HEK293 (cell line): ENCODE measurements around the gene GABRD.
A peak's percentile ranks its signal among the peaks of the same experiment; 100 is the strongest.

Experiments used
- CTCF ChIA-PET: fragments of 350-600 bp; formaldehyde crosslinking; extraction: SDS; loops from one replicate; lab custom pipeline; 2021; ENCODE audit warnings: antibody characterized with exemption; lab: Yijun Ruan, JAX
- POLR2A ChIA-PET: fragments of 300-600 bp; formaldehyde crosslinking; extraction: SDS; loops from one replicate; lab custom pipeline; 2020; ENCODE audit warnings: antibody characterized with exemption, inconsistent platforms; lab: Yijun Ruan, JAX
- H3K27ac ChIP-seq: fragments of 200-500 bp; sonication (Bioruptor generic); 2 replicates; pipeline ENCODE4 v1.5.1; 2014; ENCODE audit warnings: low read depth, low read length, control low read depth, inconsistent platforms; ENCODE audit errors: extremely low read depth
- H3K36me3 ChIP-seq, 2 experiments: fragments of 200-500 bp in 1 of 2; sonication (Bioruptor generic) in 1 of 2; 1 replicate in 1 of 2; 2 replicates in 1 of 2; pipeline ENCODE4 v1.5.1; 2014 to 2017; ENCODE audit warnings: inconsistent platforms in 2 of 2, low read length in 2 of 2; ENCODE audit not compliant: control insufficient read depth in 2 of 2, insufficient read depth in 1 of 2
- H3K4me1 ChIP-seq: fragments of 200-500 bp; sonication (Bioruptor generic); 2 replicates; pipeline ENCODE4 v1.5.1; 2014; ENCODE audit warnings: mild to moderate bottlenecking, low read length, inconsistent platforms; ENCODE audit not compliant: control insufficient read depth, insufficient read depth
- H3K4me3 ChIP-seq: 2 replicates; pipeline ENCODE4 v1.5.1; 2011; ENCODE audit warnings: low read depth, mild to moderate bottlenecking, control low read depth, low read length, moderate library complexity
- H3K9me3 ChIP-seq: fragments of 200-500 bp; sonication (Bioruptor generic); 2 replicates; pipeline ENCODE4 v1.5.1; 2014; ENCODE audit warnings: low read depth, low read length, inconsistent platforms; ENCODE audit not compliant: control insufficient read depth, insufficient read depth
- GFI1B ChIP-seq: fragments of 450-650 bp; formaldehyde crosslinking; IDR thresholded peaks from 2 replicates; pipeline ENCODE4 v1.5.1; 2016; ENCODE audit warnings: missing biosample characterization, missing genetic modification characterization
- GLIS2 ChIP-seq: fragments of 450-650 bp; formaldehyde crosslinking; IDR thresholded peaks from 2 replicates; pipeline ENCODE4 v1.5.1; 2016; ENCODE audit warnings: missing biosample characterization, missing genetic modification characterization
- KLF7 ChIP-seq: fragments of 450-650 bp; formaldehyde crosslinking; IDR thresholded peaks from 2 replicates; pipeline ENCODE4 v1.5.1; 2016; ENCODE audit warnings: missing biosample characterization, missing genetic modification characterization, borderline replicate concordance
- KLF8 ChIP-seq: fragments of 450-650 bp; formaldehyde crosslinking; IDR thresholded peaks from 2 replicates; pipeline ENCODE4 v1.5.1; 2016; ENCODE audit warnings: missing biosample characterization, missing genetic modification characterization
- SP3 ChIP-seq: fragments of 450-650 bp; formaldehyde crosslinking; IDR thresholded peaks from 2 replicates; pipeline ENCODE4 v1.5.1; 2016; ENCODE audit warnings: missing biosample characterization, missing genetic modification characterization
- TRIM28 ChIP-seq: IDR thresholded peaks from 2 replicates; pipeline ENCODE4 v1.6.1; 2011; ENCODE audit warnings: low read length, control low read depth, borderline replicate concordance
- ZBTB7A ChIP-seq: fragments of 450-650 bp; formaldehyde crosslinking; IDR thresholded peaks from 2 replicates; pipeline ENCODE4 v1.5.1; 2016; ENCODE audit warnings: low read depth, missing biosample characterization, missing genetic modification characterization
- ZFHX2 ChIP-seq: fragments of 450-650 bp; formaldehyde crosslinking; conservative IDR thresholded peaks from 2 replicates; pipeline ENCODE4 v1.5.1; 2016; ENCODE audit warnings: missing biosample characterization, missing genetic modification characterization
- ZFP3 ChIP-seq: fragments of 450-650 bp; formaldehyde crosslinking; IDR thresholded peaks from 2 replicates; pipeline ENCODE4 v1.5.1; 2016; ENCODE audit warnings: low read depth, missing biosample characterization, missing genetic modification characterization
- ZNF112 ChIP-seq: fragments of 450-650 bp; formaldehyde crosslinking; IDR thresholded peaks from 2 replicates; pipeline ENCODE4 v1.5.0; 2017; ENCODE audit warnings: missing biosample characterization, missing genetic modification characterization
- ZNF146 ChIP-seq: fragments of 450-650 bp; formaldehyde crosslinking; IDR thresholded peaks from 2 replicates; pipeline ENCODE4 v1.5.1; 2016; ENCODE audit warnings: missing biosample characterization, missing genetic modification characterization
- ZNF169 ChIP-seq: fragments of 450-650 bp; formaldehyde crosslinking; IDR thresholded peaks from 2 replicates; pipeline ENCODE4 v1.5.1; 2016; ENCODE audit warnings: missing biosample characterization, missing genetic modification characterization
- ZNF19 ChIP-seq: fragments of 450-650 bp; formaldehyde crosslinking; IDR thresholded peaks from 2 replicates; pipeline ENCODE4; 2016; ENCODE audit warnings: missing biosample characterization, missing genetic modification characterization, low read depth
- ZNF202 ChIP-seq: fragments of 450-650 bp; formaldehyde crosslinking; IDR thresholded peaks from 2 replicates; pipeline ENCODE4 v1.5.1; 2016; ENCODE audit warnings: missing biosample characterization, missing genetic modification characterization, borderline replicate concordance
- ZNF510 ChIP-seq: fragments of 450-650 bp; formaldehyde crosslinking; IDR thresholded peaks from 2 replicates; pipeline ENCODE4 v1.5.1; 2018; ENCODE audit warnings: mild to moderate bottlenecking, missing genetic modification characterization, missing biosample characterization; ENCODE audit not compliant: insufficient replicate concordance
- ZNF585B ChIP-seq: fragments of 450-650 bp; formaldehyde crosslinking; IDR thresholded peaks from 2 replicates; pipeline ENCODE4 v1.5.1; 2016; ENCODE audit warnings: missing biosample characterization, missing genetic modification characterization
- ZNF677 ChIP-seq: fragments of 450-650 bp; IDR thresholded peaks from 2 replicates; pipeline ENCODE4 v1.5.0; 2018; ENCODE audit warnings: missing biosample characterization, mild to moderate bottlenecking, missing genetic modification characterization, moderate library complexity
- ZNF707 ChIP-seq: fragments of 450-650 bp; formaldehyde crosslinking; IDR thresholded peaks from 2 replicates; pipeline ENCODE4 v1.5.1; 2016; ENCODE audit warnings: missing biosample characterization, missing genetic modification characterization
- ZSCAN30 ChIP-seq: fragments of 450-650 bp; IDR thresholded peaks from 2 replicates; pipeline ENCODE4 v1.5.1; 2018; ENCODE audit warnings: missing biosample characterization, mild to moderate bottlenecking, missing genetic modification characterization, moderate library complexity
- TF ChIP-seq, protein P1 (sequence below): fragments of 450-650 bp; formaldehyde crosslinking; IDR thresholded peaks from 2 replicates; pipeline ENCODE4 v1.5.1; 2016; ENCODE audit warnings: missing biosample characterization, missing genetic modification characterization
- TF ChIP-seq, protein P2 (sequence below): fragments of 450-650 bp; formaldehyde crosslinking; IDR thresholded peaks from 2 replicates; pipeline ENCODE4 v1.5.1; 2016; ENCODE audit warnings: missing biosample characterization, missing genetic modification characterization
- TF ChIP-seq, protein P3 (sequence below): fragments of 450-650 bp; formaldehyde crosslinking; IDR thresholded peaks from 2 replicates; pipeline ENCODE4 v1.5.1; 2016; ENCODE audit warnings: missing biosample characterization, missing genetic modification characterization, low read depth
- TF ChIP-seq, protein P4 (sequence below): fragments of 450-650 bp; formaldehyde crosslinking; IDR thresholded peaks from 2 replicates; pipeline ENCODE4 v1.5.1; 2016; ENCODE audit warnings: missing biosample characterization, missing genetic modification characterization

GABRD gene

DNA sequence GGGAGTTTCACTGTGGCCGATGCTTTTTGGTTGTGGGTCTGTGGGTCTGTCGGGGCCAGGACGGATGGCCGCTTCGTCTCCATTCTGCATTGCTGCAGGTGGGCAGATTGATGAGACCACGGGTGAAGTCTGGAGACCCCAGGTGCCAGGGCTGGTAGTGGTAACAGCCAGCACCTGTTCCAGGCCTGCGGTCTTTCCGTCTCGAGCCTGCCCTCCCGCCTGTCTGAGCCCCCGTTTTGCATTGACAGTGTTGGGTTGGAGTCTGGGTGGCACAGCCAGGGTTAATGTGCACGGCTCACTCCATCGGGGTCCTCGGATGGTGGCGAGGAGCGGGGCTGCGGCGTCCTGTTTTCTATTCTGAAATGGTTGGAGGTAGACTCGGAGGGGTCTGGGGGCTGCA, 55.3 kb downstream of the GABRD start (continued):
- TF ChIP-seq ZNF677 (tag by site-specific recombination) = no peak
- TF ChIP-seq ZNF112 (tag by site-specific recombination) = no peak
- no peak for TF ChIP-seq TRIM28
- no peak for TF ChIP-seq ZNF146
- no peak for TF ChIP-seq ZSCAN30 (tag by site-specific recombination)
- no peak for TF ChIP-seq KLF7
- TF ChIP-seq GFI1B (tag by site-specific recombination) = no peak
- no peak for TF ChIP-seq ZNF585B (tag by site-specific recombination)

DNA sequence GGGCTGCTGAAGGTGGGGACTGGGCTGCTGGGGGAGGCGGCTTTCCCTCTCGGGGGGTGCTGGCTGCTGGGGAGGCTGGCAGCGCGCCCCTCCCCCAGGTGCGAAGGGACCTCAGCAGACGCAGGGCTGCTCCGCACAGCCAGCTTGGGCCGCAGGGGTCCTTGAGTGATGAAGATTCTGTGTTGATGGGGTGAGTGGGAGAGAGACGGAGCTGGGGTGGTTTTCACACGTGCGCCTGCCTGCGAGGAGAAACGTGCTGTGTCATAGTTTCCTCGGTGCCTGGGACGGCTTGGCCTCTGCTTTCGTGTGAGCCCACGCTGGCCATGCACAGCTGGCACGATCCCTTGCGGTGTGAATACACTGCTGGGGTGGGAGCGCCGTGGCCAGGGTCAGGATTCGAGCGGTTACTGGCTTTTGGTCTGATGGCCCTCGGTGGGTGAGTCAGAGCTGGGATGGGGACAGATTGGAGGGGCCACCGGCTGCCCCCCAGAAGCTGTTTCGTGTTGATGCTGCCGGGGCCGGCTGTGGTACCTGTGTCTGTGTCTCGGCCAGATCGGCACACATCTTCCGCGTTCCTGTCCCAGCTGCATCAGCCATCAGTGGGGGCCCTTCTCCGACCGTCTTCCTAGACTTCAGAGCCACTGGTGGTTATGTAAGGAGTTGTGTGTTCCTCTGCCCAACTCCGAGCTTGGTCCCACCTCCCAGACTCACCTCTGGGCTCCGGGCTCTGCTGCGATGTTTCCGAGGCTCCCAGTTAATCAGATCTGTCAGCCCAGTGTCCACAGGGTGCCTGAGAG, 56.0 kb downstream of the GABRD start:
- TF ChIP-seq, protein P1, sequence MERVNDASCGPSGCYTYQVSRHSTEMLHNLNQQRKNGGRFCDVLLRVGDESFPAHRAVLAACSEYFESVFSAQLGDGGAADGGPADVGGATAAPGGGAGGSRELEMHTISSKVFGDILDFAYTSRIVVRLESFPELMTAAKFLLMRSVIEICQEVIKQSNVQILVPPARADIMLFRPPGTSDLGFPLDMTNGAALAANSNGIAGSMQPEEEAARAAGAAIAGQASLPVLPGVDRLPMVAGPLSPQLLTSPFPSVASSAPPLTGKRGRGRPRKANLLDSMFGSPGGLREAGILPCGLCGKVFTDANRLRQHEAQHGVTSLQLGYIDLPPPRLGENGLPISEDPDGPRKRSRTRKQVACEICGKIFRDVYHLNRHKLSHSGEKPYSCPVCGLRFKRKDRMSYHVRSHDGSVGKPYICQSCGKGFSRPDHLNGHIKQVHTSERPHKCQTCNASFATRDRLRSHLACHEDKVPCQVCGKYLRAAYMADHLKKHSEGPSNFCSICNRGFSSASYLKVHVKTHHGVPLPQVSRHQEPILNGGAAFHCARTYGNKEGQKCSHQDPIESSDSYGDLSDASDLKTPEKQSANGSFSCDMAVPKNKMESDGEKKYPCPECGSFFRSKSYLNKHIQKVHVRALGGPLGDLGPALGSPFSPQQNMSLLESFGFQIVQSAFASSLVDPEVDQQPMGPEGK (tag by site-specific recombination) = no peak
- TF ChIP-seq ZNF202 = no peak
- TF ChIP-seq ZNF510 (tag by site-specific recombination) = no peak
- no peak for TF ChIP-seq ZNF169 (tag by site-specific recombination)
- TF ChIP-seq GLIS2 = 0 out of 2 replicates have a peak, but pooled peaks have one; percentile 19
- no peak for TF ChIP-seq ZNF146
- H3K27ac ChIP-seq = no peak overlapping the region
- H3K9me3 ChIP-seq = no peaks in the 10 kb centered on the region
- POLR2A ChIA-PET = no interaction called here
- CTCF ChIA-PET = no interaction called here
- no peaks in the 10 kb centered on the region for H3K4me1 ChIP-seq
- peaks cover 0 to 38% of the 10 kb centered on the region in 2 experiments; a peak in 1 of 3 replicates for H3K36me3 ChIP-seq
- no peak overlapping the region for H3K4me3 ChIP-seq

DNA sequence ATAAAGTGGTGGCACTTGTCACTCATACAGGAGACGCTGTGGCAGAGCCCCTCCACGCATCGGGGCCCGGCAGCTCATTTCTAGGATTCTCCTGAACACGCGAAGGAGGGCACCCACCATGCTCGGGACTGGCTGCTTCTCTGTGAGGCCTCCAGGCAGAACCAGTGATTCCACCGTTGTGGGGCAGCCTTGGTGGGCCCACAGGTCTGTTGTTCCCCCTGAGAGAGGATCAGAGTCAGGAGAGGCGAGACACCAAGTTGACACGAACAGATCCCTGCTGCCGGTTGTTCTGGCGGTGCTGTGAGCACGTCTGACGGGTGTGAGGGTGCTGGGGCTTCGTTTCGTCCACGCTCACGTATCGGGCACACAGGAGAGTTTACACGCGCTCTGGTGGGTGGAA, 57.7 kb downstream of the GABRD start:
- Histone ChIP-seq H3K9me3 (no peaks in the 10 kb centered on the region), H3K4me3 (no peak overlapping the region), H3K36me3 (peaks cover 0 to 38% of the 10 kb centered on the region in 2 experiments; a peak in 1 of 3 replicates), H3K4me1 (no peaks in the 10 kb centered on the region), H3K27ac (no peak overlapping the region)
- ChIA-PET CTCF (no interaction called here), POLR2A (no interaction called here)
- TF ChIP-seq, protein P2, sequence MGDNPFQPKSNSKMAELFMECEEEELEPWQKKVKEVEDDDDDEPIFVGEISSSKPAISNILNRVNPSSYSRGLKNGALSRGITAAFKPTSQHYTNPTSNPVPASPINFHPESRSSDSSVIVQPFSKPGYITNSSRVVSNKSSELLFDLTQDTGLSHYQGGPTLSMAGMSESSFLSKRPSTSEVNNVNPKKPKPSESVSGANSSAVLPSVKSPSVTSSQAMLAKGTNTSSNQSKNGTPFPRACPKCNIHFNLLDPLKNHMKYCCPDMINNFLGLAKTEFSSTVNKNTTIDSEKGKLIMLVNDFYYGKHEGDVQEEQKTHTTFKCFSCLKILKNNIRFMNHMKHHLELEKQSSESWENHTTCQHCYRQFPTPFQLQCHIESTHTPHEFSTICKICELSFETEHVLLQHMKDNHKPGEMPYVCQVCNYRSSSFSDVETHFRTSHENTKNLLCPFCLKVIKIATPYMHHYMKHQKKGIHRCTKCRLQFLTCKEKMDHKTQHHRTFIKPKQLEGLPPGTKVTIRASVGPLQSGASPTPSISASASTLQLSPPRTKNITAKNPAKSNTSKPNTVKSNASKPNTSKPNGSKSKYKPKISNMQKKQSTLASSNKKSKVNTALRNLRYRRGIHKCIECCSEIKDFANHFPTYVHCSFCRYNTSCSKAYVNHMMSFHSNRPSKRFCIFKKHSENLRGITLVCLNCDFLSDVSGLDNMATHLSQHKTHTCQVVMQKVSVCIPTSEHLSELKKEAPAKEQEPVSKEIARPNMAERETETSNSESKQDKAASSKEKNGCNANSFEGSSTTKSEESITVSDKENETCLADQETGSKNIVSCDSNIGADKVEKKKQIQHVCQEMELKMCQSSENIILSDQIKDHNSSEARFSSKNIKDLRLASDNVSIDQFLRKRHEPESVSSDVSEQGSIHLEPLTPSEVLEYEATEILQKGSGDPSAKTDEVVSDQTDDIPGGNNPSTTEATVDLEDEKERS (tag by site-specific recombination) = no peak
- no peak for TF ChIP-seq ZFP3 (tag by site-specific recombination)
- TF ChIP-seq ZNF19 (tag by site-specific recombination) = no peak
- no peak for TF ChIP-seq SP3 (tag by site-specific recombination)
- TF ChIP-seq, protein P3, sequence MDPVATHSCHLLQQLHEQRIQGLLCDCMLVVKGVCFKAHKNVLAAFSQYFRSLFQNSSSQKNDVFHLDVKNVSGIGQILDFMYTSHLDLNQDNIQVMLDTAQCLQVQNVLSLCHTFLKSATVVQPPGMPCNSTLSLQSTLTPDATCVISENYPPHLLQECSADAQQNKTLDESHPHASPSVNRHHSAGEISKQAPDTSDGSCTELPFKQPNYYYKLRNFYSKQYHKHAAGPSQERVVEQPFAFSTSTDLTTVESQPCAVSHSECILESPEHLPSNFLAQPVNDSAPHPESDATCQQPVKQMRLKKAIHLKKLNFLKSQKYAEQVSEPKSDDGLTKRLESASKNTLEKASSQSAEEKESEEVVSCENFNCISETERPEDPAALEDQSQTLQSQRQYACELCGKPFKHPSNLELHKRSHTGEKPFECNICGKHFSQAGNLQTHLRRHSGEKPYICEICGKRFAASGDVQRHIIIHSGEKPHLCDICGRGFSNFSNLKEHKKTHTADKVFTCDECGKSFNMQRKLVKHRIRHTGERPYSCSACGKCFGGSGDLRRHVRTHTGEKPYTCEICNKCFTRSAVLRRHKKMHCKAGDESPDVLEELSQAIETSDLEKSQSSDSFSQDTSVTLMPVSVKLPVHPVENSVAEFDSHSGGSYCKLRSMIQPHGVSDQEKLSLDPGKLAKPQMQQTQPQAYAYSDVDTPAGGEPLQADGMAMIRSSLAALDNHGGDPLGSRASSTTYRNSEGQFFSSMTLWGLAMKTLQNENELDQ (tag by site-specific recombination) = no peak
- TF ChIP-seq ZFHX2 = no peak
- no peak for TF ChIP-seq ZNF707
- TF ChIP-seq KLF8 = no peak
- TF ChIP-seq, protein P4, sequence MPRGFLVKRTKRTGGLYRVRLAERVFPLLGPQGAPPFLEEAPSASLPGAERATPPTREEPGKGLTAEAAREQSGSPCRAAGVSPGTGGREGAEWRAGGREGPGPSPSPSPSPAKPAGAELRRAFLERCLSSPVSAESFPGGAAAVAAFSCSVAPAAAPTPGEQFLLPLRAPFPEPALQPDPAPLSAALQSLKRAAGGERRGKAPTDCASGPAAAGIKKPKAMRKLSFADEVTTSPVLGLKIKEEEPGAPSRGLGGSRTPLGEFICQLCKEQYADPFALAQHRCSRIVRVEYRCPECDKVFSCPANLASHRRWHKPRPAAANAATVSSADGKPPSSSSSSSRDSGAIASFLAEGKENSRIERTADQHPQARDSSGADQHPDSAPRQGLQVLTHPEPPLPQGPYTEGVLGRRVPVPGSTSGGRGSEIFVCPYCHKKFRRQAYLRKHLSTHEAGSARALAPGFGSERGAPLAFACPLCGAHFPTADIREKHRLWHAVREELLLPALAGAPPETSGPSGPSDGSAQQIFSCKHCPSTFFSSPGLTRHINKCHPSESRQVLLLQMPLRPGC (tag by site-specific recombination) = no peak
- TF ChIP-seq ZBTB7A (tag by site-specific recombination) = no peak
